ENCODE measurements around the gene FANK1. TPM values are rescaled to one million over a fixed set of nuclear protein-coding genes. Genes with fewer than 3 reads are reported as not detected.

The FANK1 gene
- total and polyA plus RNA-seq, 2 donors (not counting 1 experiment from before 2014, with no cell fraction given), result 0.13 TPM; not detected in 1

DNA sequence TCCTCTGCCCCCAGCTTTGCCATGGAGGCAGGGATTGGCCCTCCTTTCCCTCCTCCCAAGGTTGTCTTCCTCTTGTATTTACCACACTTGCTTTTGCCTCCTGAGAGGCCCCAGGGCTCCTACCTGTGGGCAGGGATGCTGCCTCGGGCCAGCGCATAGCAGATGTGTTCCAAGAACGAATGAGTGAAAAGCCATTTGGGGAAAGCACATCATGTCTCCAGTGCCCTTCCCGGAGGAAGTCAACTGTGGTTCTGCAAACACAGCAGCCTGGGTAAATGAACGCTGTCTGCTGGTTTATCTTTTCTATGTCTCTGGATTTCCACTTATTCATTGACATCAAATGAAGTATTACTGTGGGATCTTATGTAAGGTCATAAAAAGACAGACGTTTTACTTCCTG, 161.7 kb downstream of the FANK1 start:
- Mint-ChIP-seq H3K4me3 (no peak overlapping the region), H3K27ac (no peak overlapping the region), H3K27me3 (peaks cover 29% of the 10 kb centered on the region), H3K9me3 (ENCODE audit: insufficient read depth) (no peaks in the 10 kb centered on the region), H3K4me1 (no peaks in the 10 kb centered on the region)
- Histone ChIP-seq H2AFZ (ENCODE audit: insufficient read depth, low read depth, low read length, poor library complexity, severe bottlenecking) (no peak overlapping the region), H3K9ac (ENCODE audit: low read length) (no peak overlapping the region), H3K4me2 (replicated peaks; ENCODE audit: low read depth, low read length, poor library complexity, severe bottlenecking) (no peak overlapping the region), H3K27me3 (replicated peaks in 1 of 4; ENCODE audit: control extremely low read depth in 1 of 4, control insufficient read depth in 3 of 4, insufficient read depth in 4 of 4, low read length in 3 of 4) (peaks cover 0 to 2% (median under 1%) of the 10 kb centered on the region in 4 experiments), H3K79me2 (ENCODE audit: control insufficient read depth, insufficient read depth, low read length) (no peaks in the 10 kb centered on the region), H3K27ac (ENCODE audit: low read length in 2 of 2) (no peak overlapping the region), H3K4me1 (ENCODE audit: control insufficient read depth in 2 of 2, insufficient read depth in 2 of 2, low read length in 2 of 2) (no peaks in the 10 kb centered on the region), H3K9me3 (ENCODE audit: control extremely low read depth in 1 of 3, control insufficient read depth in 2 of 3, insufficient read depth in 1 of 3, low read length in 2 of 3) (no peaks in the 10 kb centered on the region), H3K36me3 (replicated peaks in 1 of 2; ENCODE audit: control extremely low read depth in 1 of 2, control insufficient read depth in 1 of 2, extremely low read depth in 1 of 2, insufficient read depth in 2 of 2, low read length in 1 of 2) (no peaks in the 10 kb centered on the region), H3K4me3 (ENCODE audit: control extremely low read depth in 1 of 5, extremely low read depth in 1 of 5, insufficient read depth in 1 of 5, low read depth in 2 of 5, low read length in 4 of 5) (no peak overlapping the region), H4K20me1 (ENCODE audit: control insufficient read depth, insufficient read depth, low read length, poor library complexity, severe bottlenecking) (no peaks in the 10 kb centered on the region)
- WGBS (ENCODE audit: insufficient coverage), result 79% methylated on average over 4 of the region's 6 CpGs
- intact Hi-C loops (cut with micrococcal nuclease), result no loop called here
- ATAC-seq (ENCODE audit: low read depth) (no peak), DNase-seq (no peak)
- ChIA-PET POLR2A (no interaction called here), CTCF (no interaction called here)
- TF ChIP-seq EZH2 (IDR thresholded peaks at IDR 0.05; ENCODE audit: borderline replicate concordance, insufficient read depth, low read depth, low read length, poor library complexity, severe bottlenecking), result no peak
- TF ChIP-seq, protein P1, sequence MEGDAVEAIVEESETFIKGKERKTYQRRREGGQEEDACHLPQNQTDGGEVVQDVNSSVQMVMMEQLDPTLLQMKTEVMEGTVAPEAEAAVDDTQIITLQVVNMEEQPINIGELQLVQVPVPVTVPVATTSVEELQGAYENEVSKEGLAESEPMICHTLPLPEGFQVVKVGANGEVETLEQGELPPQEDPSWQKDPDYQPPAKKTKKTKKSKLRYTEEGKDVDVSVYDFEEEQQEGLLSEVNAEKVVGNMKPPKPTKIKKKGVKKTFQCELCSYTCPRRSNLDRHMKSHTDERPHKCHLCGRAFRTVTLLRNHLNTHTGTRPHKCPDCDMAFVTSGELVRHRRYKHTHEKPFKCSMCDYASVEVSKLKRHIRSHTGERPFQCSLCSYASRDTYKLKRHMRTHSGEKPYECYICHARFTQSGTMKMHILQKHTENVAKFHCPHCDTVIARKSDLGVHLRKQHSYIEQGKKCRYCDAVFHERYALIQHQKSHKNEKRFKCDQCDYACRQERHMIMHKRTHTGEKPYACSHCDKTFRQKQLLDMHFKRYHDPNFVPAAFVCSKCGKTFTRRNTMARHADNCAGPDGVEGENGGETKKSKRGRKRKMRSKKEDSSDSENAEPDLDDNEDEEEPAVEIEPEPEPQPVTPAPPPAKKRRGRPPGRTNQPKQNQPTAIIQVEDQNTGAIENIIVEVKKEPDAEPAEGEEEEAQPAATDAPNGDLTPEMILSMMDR (IDR thresholded peaks at IDR 0.05), result no peak

DNA sequence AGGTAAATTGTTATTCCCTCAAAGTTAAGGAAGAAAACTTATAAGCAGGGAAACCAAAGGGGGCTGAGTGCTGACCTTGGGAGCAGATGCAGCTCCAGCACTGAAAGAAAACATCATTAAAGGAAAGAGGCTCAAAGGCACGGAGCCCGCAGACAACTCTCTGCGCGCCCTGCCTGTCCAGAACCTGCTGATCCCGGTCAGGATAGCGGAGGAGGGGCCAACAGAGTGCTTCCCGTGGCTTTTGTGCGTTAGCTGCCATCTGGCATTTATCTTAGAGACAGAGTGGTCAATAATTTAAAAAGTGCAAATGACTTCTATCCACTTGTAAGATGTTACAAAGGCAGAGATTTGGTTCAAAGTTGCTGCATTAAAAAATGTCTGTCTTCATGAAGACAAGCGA, 162.1 kb downstream of the FANK1 start:
- Mint-ChIP-seq H3K4me1 (no peaks in the 10 kb centered on the region), H3K4me3 (no peak overlapping the region), H3K27ac (no peak overlapping the region), H3K27me3 (peaks cover 29% of the 10 kb centered on the region), H3K9me3 (ENCODE audit: insufficient read depth) (no peaks in the 10 kb centered on the region)
- no peak for DNase-seq
- no peak overlapping the region for H2AFZ ChIP-seq (ENCODE audit: insufficient read depth, low read depth, low read length, poor library complexity, severe bottlenecking)
- H3K4me2 ChIP-seq (replicated peaks; ENCODE audit: low read depth, low read length, poor library complexity, severe bottlenecking), result no peak overlapping the region
- H3K9me3 ChIP-seq (ENCODE audit: control extremely low read depth in 1 of 3, control insufficient read depth in 2 of 3, insufficient read depth in 1 of 3, low read length in 2 of 3), result no peaks in the 10 kb centered on the region
- no peak overlapping the region for H3K9ac ChIP-seq (ENCODE audit: low read length)
- no peaks in the 10 kb centered on the region for H3K4me1 ChIP-seq (ENCODE audit: control insufficient read depth in 2 of 2, insufficient read depth in 2 of 2, low read length in 2 of 2)
- intact Hi-C loops (cut with micrococcal nuclease), result no loop called here
- no peaks in the 10 kb centered on the region for H3K36me3 ChIP-seq (replicated peaks in 1 of 2; ENCODE audit: control extremely low read depth in 1 of 2, control insufficient read depth in 1 of 2, extremely low read depth in 1 of 2, insufficient read depth in 2 of 2, low read length in 1 of 2)
- H3K27me3 ChIP-seq (replicated peaks in 1 of 4; ENCODE audit: control extremely low read depth in 1 of 4, control insufficient read depth in 3 of 4, insufficient read depth in 4 of 4, low read length in 3 of 4), result peaks cover 0 to 2% (median under 1%) of the 10 kb centered on the region in 4 experiments
- H3K27ac ChIP-seq (ENCODE audit: low read length in 2 of 2), result no peak overlapping the region
- H3K79me2 ChIP-seq (ENCODE audit: control insufficient read depth, insufficient read depth, low read length), result no peaks in the 10 kb centered on the region
- ATAC-seq (ENCODE audit: low read depth), result no peak
- no peak overlapping the region for H3K4me3 ChIP-seq (ENCODE audit: control extremely low read depth in 1 of 5, extremely low read depth in 1 of 5, insufficient read depth in 1 of 5, low read depth in 2 of 5, low read length in 4 of 5)
- ChIA-PET CTCF (no interaction called here), POLR2A (no interaction called here)
- 64% methylated on average over 8 of the region's 9 CpGs for WGBS (ENCODE audit: insufficient coverage)
- no peaks in the 10 kb centered on the region for H4K20me1 ChIP-seq (ENCODE audit: control insufficient read depth, insufficient read depth, low read length, poor library complexity, severe bottlenecking)
- TF ChIP-seq, protein P1 (IDR thresholded peaks at IDR 0.05), result no peak
- TF ChIP-seq EZH2 (IDR thresholded peaks at IDR 0.05; ENCODE audit: borderline replicate concordance, insufficient read depth, low read depth, low read length, poor library complexity, severe bottlenecking), result no peak

Small RNAs within 50 kb of the gene (small RNA-seq; reads per million reads assigned to genes)
- gene GNG10P1 (ENCODE audit: insufficient read length, low read depth, low replicate concordance) (not detected), gene RF00017 (ENCODE audit: insufficient read length, low read depth, low replicate concordance) (not detected), gene RNU2-42P (ENCODE audit: insufficient read length, low read depth, low replicate concordance) (not detected)

Other genes with a start within 250 kb of the FANK1 start
- gene TEX36, start 213.4 kb upstream of the FANK1 start, total RNA-seq, result not detected in 2 replicates
- gene TEX36, start 213.4 kb upstream of the FANK1 start, polyA plus RNA-seq, result not detected in 2 replicates
- 63.0 and 69.4 TPM in 2 replicates for gene EDRF1, start 176.9 kb upstream of the FANK1 start, total RNA-seq
- 26.1 and 42.8 TPM in 2 replicates for gene EDRF1, start 176.9 kb upstream of the FANK1 start, polyA plus RNA-seq
- gene MMP21, start 120.7 kb upstream of the FANK1 start, total RNA-seq, result 0.15 TPM in 2 replicates
- gene MMP21, start 120.7 kb upstream of the FANK1 start, polyA plus RNA-seq, result 0.18 and 0.39 TPM in 2 replicates
- gene UROS, start 73.3 kb upstream of the FANK1 start, total RNA-seq, result 28.3 and 30.8 TPM in 2 replicates
- gene UROS, start 73.3 kb upstream of the FANK1 start, polyA plus RNA-seq, result 28.1 and 37.1 TPM in 2 replicates
- gene BCCIP, start 73.0 kb upstream of the FANK1 start, total RNA-seq, result 40.7 and 43.5 TPM in 2 replicates
- gene BCCIP, start 73.0 kb upstream of the FANK1 start, polyA plus RNA-seq, result 10.5 and 14.5 TPM in 2 replicates
- 10.9 and 12.4 TPM in 2 replicates for gene DHX32, start 15.3 kb upstream of the FANK1 start, total RNA-seq
- 5.2 and 5.4 TPM in 2 replicates for gene DHX32, start 15.3 kb upstream of the FANK1 start, polyA plus RNA-seq